ENCODE data around the gene FOXI2.

Gene FOXI2

DNA sequence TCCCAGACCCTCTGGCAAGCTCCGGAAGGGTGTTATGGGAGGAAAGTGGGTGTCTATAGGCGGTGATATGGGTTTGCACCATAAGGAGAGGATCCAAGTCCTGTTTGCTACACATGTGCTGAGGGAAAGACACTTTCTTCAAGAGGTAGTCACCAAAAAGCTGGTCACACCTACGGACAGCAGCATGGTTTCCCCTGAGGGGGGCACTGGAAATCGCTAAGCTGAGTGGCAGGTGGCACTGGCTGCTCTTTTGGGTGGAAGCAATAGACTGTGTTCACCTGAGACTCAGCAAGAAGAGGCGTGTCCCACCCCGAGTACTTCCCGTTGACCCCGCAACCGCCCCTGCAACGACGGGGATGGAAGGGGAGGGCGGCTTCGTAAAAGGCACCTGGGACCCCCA is 1.8 kb upstream of the FOXI2 start:
- H3K4me3 ChIP-seq (ENCODE audit: low read length): no peak overlapping the region
- no peak for DNase-seq (ENCODE audit: low read depth)
- TF ChIP-seq, protein P1, sequence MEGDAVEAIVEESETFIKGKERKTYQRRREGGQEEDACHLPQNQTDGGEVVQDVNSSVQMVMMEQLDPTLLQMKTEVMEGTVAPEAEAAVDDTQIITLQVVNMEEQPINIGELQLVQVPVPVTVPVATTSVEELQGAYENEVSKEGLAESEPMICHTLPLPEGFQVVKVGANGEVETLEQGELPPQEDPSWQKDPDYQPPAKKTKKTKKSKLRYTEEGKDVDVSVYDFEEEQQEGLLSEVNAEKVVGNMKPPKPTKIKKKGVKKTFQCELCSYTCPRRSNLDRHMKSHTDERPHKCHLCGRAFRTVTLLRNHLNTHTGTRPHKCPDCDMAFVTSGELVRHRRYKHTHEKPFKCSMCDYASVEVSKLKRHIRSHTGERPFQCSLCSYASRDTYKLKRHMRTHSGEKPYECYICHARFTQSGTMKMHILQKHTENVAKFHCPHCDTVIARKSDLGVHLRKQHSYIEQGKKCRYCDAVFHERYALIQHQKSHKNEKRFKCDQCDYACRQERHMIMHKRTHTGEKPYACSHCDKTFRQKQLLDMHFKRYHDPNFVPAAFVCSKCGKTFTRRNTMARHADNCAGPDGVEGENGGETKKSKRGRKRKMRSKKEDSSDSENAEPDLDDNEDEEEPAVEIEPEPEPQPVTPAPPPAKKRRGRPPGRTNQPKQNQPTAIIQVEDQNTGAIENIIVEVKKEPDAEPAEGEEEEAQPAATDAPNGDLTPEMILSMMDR (conservative IDR thresholded peaks at IDR 0.05; ENCODE audit: low read depth, low read length): no peak

DNA sequence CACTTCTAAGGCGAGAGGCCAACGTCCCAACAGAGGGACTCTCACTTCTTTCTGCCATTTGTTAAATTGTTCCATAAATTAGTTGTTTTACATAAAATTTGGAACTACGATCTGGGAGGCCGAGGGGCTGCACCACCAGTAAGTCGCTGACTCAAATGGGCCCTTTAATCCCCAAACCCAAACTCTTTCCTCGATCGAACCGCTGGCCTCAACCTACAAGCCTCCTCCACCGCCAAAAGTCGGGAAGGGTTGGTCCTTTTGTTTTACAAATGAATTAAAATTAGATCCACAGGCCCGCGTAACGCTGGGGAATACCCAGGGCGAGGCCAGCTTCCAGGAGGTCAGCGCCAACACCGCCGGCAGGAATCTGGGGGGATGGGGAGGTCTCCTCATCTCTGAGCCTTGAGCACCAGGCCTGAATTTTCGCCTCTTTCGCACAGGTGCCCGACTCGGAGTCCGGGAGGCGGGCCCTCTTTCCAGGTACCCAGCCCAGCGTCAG is 1.2 kb upstream of the FOXI2 start:
- H3K4me3 ChIP-seq (ENCODE audit: low read length): no peak overlapping the region
- DNase-seq (ENCODE audit: low read depth): no peak
- TF ChIP-seq, protein P1 (conservative IDR thresholded peaks at IDR 0.05; ENCODE audit: low read depth, low read length): no peak

DNA sequence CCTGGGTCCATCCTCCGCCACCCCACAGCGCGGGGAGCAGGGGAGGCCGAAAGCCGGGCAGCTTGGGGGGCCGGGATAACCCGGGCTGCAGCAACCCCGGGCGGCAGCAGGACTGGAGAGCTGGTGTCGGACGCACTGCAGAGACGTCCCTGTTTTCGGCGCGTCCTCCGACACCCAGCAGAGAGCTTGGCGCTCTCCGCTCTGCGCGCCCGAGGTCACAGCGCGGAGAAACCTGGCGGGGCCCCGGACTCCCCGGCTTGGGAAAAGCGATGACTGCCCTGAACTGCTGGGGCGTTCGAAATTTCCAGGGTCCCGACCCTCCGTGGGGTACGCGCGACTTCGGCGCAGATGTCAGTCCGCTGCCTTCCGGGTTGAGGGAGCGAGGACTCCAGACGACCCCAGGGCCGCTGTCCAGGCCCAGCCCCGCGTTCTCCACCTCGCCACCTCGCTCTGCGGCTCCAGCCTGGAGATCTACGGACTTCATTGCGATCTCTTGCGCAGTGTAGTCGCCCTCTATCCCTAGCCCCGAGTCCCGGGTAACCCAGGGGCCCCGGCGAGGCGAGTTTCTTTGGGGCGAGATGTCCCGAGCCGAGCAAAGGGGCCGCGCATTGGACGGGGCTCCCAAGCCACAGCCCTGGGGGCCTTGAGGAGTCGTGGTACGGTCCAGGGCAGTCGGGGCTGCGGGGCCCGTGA is 617 bp upstream of the FOXI2 start:
- no peak overlapping the region for H3K4me3 ChIP-seq (ENCODE audit: low read length)
- DNase-seq (ENCODE audit: low read depth): no peak
- TF ChIP-seq, protein P1 (conservative IDR thresholded peaks at IDR 0.05; ENCODE audit: low read depth, low read length): no peak

DNA sequence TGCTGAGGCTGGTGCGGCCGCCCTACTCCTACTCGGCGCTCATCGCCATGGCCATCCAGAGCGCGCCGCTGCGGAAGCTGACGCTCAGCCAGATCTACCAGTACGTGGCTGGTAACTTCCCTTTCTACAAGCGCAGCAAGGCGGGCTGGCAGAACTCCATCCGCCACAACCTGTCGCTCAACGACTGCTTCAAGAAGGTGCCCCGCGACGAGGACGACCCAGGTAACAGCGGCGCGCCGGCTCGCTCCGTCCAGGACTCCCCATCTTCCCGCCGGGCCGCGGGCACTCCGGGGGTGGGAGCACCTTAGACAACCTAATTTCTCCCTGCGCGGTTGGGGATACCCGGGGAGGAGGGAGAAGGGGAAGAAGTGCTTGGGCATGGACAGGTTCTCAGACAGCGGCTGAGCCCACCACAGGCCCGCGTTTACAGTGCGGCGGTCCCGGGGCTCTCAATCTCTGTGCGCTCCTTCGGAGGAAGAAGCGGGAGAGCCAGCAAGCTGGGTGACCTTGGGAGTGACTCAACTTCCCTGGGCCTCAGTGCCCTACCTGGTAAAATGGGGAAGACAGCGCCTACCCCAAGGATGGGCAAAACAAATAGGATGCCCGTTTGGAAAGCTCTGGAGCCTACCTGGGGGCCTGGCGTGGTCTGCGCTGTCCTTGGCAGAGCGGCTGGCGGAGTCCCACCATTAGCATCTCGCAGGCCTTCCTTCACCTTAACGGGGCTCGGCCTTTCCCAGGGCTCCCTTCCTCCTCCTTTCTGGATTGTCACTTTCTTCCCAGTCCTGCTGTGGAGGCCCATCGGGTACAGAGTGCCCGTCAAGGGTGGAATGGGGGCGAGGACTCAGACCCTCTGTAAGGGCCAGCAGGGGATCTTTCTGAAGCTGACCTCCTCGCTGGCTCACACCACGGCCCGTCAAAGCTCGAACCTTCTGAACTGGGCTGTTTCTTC is 852 bp downstream of the FOXI2 start:
- TF ChIP-seq, protein P1 (conservative IDR thresholded peaks at IDR 0.05; ENCODE audit: low read depth, low read length): no peak
- DNase-seq (ENCODE audit: low read depth): no peak
- no peak overlapping the region for H3K4me3 ChIP-seq (ENCODE audit: low read length)

DNA sequence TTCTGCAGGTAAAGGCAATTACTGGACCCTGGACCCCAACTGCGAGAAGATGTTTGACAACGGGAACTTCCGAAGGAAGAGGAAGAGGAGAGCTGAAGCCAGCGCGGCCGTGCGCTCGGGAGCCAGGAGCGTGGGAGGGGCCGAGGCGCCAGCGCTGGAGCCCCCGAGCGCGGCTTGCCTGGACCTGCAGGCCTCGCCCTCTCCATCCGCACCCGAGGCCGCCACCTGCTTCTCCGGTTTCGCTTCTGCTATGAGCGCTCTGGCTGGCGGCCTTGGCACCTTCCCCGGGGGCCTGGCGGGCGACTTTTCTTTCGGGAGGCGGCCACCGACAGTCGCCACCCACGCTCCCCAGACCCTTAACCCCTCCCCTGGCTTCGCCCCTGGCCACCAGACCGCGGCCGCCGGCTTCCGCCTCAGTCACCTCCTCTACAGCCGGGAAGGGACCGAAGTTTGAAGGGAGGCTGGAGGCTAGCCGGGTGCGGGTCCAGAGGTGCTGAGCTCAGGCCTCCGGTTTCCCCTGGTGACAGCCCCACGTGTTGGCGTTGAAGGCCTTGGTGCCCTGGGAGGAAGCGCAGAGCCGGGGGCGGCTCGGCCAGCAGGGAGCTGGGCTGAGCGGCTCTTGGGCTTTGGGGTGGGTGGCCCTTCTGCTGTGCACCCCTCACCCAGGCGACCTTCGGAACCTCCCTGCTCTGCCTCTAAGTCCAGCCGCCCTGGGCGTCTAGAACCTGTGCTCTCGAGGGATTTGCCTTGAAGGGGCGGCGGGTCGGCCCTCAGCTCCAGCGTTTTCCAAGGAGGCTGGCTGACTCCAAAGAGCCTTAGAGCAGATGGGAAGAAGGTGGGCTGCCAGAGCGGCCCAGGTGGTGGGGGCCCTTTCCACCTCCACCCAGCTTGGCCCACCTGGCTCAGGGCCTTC is 1.8 kb downstream of the FOXI2 start:
- TF ChIP-seq, protein P1 (conservative IDR thresholded peaks at IDR 0.05; ENCODE audit: low read depth, low read length): no peak
- no peak overlapping the region for H3K4me3 ChIP-seq (ENCODE audit: low read length)
- DNase-seq (ENCODE audit: low read depth): no peak

DNA sequence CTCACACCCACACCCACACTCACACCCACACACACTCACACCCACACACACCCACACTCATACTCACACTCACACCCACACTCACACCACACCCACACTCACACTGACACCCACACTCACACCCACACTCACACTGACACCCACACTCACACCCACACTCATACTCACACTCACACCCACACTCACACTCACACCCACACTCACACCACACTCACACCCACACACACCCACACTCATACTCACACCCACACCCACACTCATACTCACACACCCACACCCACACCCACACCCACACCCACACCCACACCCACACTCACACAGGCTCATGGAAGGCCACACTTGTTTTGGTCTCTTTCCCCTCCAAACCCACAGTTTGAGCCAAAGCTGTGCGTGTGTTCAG is 2.9 kb downstream of the FOXI2 start:
- TF ChIP-seq, protein P1 (conservative IDR thresholded peaks at IDR 0.05; ENCODE audit: low read depth, low read length): no peak
- H3K4me3 ChIP-seq (ENCODE audit: low read length): no peak overlapping the region
- no peak for DNase-seq (ENCODE audit: low read depth)
